GM10266 (cell line): ENCODE data around the gene GJC3.
A peak's percentile ranks its signal among the peaks of the same experiment; 100 is the strongest.

ENCODE experiments used
- DNase-seq: peaks from one replicate; pipeline ENCODE4 v3.0.0; 2012; ENCODE audit errors: extremely low spot score
- TF ChIP-seq, protein P1 (sequence below): IDR thresholded peaks from 2 replicates; pipeline ENCODE4 v1.5.1; 2012; ENCODE audit warnings: mild to moderate bottlenecking, low read depth; ENCODE audit not compliant: control insufficient read depth, insufficient read depth; ENCODE audit errors: missing control alignments

Gene GJC3

DNA sequence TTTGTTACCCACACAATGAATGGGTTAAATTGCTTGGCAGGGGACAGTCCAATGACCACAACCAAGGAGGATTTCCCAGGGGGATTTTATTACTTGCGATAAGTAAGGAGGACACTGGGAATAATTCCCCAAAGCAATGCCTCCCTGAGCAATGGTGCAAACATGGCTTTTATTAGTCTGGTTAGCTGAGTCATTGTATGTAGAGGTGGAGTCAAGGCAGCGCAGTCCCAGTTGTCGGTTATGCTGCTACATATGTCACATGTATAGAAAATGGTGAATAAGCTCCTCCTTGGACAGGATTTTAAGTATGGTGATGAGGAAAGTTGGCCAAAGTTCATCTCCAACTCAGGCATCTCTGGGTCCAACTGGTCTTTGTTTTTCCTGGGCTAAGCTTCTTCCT is 6.2 kb downstream of the GJC3 start:
- TF ChIP-seq, protein P1, sequence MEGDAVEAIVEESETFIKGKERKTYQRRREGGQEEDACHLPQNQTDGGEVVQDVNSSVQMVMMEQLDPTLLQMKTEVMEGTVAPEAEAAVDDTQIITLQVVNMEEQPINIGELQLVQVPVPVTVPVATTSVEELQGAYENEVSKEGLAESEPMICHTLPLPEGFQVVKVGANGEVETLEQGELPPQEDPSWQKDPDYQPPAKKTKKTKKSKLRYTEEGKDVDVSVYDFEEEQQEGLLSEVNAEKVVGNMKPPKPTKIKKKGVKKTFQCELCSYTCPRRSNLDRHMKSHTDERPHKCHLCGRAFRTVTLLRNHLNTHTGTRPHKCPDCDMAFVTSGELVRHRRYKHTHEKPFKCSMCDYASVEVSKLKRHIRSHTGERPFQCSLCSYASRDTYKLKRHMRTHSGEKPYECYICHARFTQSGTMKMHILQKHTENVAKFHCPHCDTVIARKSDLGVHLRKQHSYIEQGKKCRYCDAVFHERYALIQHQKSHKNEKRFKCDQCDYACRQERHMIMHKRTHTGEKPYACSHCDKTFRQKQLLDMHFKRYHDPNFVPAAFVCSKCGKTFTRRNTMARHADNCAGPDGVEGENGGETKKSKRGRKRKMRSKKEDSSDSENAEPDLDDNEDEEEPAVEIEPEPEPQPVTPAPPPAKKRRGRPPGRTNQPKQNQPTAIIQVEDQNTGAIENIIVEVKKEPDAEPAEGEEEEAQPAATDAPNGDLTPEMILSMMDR: no peak
- no peak for DNase-seq

DNA sequence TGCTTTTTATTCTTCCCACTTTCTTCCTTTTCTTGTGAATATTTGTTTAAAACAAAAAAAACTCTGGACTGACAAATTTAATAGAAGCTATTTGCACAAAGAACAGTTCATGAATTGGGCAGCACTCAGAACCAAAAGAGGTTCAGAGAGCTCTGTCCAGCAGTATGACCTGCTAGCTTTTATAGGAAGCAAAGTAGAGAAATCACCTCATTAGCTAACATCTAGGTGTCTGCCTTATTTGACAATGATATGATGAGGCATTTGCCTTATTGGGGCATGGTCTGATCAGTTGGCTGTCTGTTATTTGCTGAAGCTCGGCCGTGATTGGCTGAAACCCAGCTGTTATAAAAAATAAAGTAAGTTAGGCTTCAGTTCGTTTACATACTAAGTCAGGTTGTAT is 9.3 kb downstream of the GJC3 start:
- DNase-seq: no peak
- TF ChIP-seq, protein P1: no peak

DNA sequence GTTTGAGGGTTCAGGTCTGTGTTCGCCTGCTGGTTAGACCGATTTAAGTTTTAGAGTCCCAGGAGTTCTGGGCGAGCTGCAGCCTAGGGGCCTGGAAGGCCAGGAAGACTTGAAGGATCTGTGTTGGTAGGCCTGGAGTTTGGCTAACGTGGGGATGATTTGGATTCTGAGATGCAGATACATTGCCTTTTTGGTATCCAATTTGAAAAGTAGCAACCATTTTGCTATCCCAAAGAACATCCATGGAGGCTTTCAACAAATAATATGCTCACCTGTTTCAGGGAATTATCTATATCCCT is 9.7 kb downstream of the GJC3 start:
- TF ChIP-seq, protein P1: no peak
- no peak for DNase-seq

DNA sequence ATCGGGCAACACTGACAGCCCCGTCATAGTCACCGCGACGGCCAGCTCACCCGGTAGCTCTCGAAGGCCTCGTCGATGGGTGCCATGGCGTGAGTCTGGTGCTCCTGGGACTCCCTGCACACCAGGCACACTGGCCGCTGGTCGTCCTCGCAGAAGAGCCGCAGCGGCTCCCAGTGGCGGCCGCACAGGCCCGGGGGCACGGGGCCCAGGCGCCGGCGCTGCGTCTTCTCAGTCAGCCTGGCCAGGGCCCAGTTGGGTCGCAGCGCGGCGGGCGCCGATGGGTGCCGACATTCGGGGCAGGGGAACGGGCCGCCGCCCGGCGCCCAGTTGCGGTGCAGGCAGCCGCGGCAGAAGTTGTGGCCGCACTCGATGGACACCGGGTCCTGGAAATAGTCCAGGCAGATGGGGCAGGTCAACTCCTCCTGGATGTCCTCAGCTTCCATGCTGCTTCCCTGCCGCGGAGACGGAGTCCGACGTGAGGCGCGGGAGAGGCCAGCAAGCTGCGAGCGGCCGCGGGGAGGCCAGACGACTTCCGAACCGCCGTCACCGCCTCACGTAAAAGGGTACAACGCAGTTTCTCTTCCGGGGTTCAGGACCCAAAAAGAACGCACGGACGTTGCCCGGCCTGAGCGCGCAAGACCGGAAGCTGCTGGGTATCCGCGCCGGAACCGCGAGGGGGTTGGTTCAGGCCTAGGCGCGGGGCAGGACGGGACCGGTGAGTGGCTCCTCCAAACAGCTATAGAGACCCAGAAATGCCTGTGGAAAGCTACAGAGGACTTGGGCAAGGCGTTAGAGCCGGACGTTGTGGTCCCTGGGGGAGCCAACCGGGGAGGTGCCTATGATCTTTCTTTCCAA is 10.2 kb downstream of the GJC3 start, which contains the start of gene TRIM4:
Gene TRIM4, minus strand, starts transcription at position 572 of the 855 bp plus-strand sequence. Its CDS starts 129 bp downstream, at position 443.
- TF ChIP-seq, protein P1: peak; percentile 38
- DNase-seq: peak; percentile 95

DNA sequence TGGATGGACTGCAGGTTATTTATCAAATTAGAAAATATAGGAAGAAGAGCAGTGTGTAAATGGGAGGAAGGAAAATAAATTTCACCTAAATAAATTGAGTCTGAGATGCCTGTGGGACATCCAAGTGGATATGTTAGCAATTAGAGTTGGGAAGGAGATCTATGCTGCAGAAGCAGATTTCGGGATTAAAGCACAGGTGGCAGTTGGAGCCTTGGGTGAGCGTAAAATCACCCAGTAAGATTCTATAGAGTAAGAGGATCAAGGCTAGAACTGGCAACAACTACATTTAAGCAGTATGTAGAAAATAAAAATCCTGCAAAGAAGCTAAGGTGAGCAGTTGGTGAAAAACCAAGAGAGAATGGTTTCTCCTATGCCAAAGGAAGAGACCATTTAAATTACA is 18.4 kb downstream of the GJC3 start:
- DNase-seq: no peak
- TF ChIP-seq, protein P1: no peak

DNA sequence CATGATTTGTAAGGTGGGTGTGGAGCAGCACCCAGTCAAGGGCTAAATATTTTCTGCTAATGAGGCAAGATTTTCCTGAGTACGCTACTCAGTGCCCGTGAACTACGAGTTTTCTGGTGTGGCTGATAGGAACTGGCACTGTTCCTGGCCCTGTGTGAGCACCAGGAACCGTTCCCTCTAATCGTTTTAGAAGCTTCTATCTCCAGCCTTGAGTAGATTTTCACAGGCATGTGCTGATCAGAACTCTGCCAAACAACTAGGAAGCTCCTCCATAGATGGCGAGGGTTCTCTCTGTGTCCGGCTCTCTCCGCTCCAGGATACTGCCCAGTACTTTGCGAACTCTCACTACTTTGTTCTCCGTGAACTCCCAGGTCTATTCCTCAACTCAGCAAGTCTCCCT is 27.8 kb downstream of the GJC3 start:
- TF ChIP-seq, protein P1: no peak
- DNase-seq: no peak

DNA sequence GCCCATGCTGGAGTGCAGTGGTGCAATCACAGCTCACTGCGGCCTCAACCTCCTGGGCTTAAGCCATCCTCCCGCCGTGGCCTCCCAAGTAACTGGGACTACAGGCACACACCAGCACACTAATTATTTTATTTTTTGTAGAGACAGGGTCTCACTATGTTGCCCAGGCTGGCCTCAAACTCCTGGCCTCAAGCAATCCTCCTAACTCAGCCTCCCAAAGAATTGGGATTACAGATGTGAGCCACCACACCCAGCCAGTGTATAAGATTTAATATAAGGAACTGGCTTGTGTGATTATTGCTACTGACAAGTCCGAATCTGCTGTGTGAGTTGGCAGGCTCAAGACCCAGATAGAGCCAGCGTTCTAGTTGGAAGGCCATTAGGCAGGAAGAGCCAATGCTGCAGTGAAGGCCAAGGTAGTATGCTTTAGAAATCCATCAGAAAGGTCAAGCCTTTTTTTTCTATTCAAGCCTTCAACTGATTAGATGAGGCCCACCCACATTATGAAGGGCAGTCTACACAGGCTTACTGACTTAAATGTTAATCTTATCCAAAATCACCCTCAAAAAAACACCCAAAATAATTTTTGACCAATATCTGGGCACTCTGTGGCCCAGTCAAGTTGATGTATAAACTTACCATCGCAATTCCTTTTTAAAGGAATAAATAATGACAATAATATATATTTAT is 29.4 kb downstream of the GJC3 start:
- no peak for DNase-seq
- TF ChIP-seq, protein P1: no peak
